ENCODE results near the gene GSDMA. TPM values are rescaled to one million over a fixed set of nuclear protein-coding genes. Genes with fewer than 3 reads are reported as not detected.
A peak's percentile ranks its signal among the peaks of the same experiment; 100 is the strongest.

The GSDMA gene
- total RNA-seq, 1 donor from 2014 or later = 0.29 TPM

GRCh38 chr17:40015998-40016985 lies 53.5 kb downstream of the GSDMA start:
- intact Hi-C loops (cut with DNase I) = no loop called here
- H3K4me1 ChIP-seq = peaks cover 48% of the 10 kb centered on the region
- peak overlapping the region; percentile 32 for H3K27ac ChIP-seq

GRCh38 chr17:40017422-40018080 lies 54.7 kb downstream of the GSDMA start:
- Histone ChIP-seq H3K4me3 (no peak overlapping the region), H3K27ac (peak overlapping the region; percentile 17), H3K36me3 (peaks cover 22% of the 10 kb centered on the region), H3K27me3 (no peaks in the 10 kb centered on the region), H3K9me3 (no peaks in the 10 kb centered on the region), H3K4me1 (peaks cover 57% of the 10 kb centered on the region)
- ATAC-seq (no peak), DNase-seq (no peak)
- intact Hi-C loops (cut with DNase I) = no loop called here
- no peak for TF ChIP-seq CTCF (IDR thresholded peaks at IDR 0.05)

More at GRCh38 chr17:40015998-40016985, 53.5 kb downstream of the GSDMA start:
- Histone ChIP-seq H3K36me3 (peaks cover 11% of the 10 kb centered on the region), H3K27me3 (no peaks in the 10 kb centered on the region), H3K9me3 (no peaks in the 10 kb centered on the region), H3K4me3 (no peak overlapping the region)
- ATAC-seq (no peak), DNase-seq (no peak)
- TF ChIP-seq CTCF (IDR thresholded peaks at IDR 0.05) = no peak

- no peak for ATAC-seq
- Histone ChIP-seq H3K4me1 (peaks cover 66% of the 10 kb centered on the region), H3K4me3 (no peak overlapping the region), H3K27me3 (no peaks in the 10 kb centered on the region), H3K27ac (peak overlapping the region; percentile 36), H3K9me3 (no peaks in the 10 kb centered on the region), H3K36me3 (peaks cover 28% of the 10 kb centered on the region)
- TF ChIP-seq CTCF (IDR thresholded peaks at IDR 0.05) = no peak
- DNase-seq = no peak
- intact Hi-C loops (cut with DNase I) = no loop called here
Measured at GRCh38 chr17:40018211-40019121, 55.7 kb downstream of the GSDMA start.

GRCh38 chr17:40019140-40019991 lies 56.6 kb downstream of the GSDMA start:
- intact Hi-C loops (cut with DNase I) = no loop called here
- H3K4me1 ChIP-seq = peaks cover 70% of the 10 kb centered on the region
- ATAC-seq = no peak

More at GRCh38 chr17:40019140-40019991, 56.6 kb downstream of the GSDMA start:
- Histone ChIP-seq H3K4me3 (no peak overlapping the region), H3K36me3 (peaks cover 28% of the 10 kb centered on the region), H3K9me3 (no peaks in the 10 kb centered on the region), H3K27ac (no peak overlapping the region), H3K27me3 (no peaks in the 10 kb centered on the region)
- DNase-seq = no peak
- TF ChIP-seq CTCF (IDR thresholded peaks at IDR 0.05) = no peak
